ENCODE measurements around the gene ATP9A.

ATP9A gene

GRCh38 chr20:51811514-51812128 lies 43.4 kb upstream of the ATP9A start:
- TF ChIP-seq ZNF501 (tag by site-specific recombination; IDR thresholded peaks at IDR 0.05) (no peak), PRDM6 (tag by site-specific recombination; IDR thresholded peaks at IDR 0.05) (0 out of 2 replicates have a peak, but pooled peaks have one; percentile 17), ZNF398 (tag by site-specific recombination; IDR thresholded peaks at IDR 0.05) (no peak), ZNF521 (tag by site-specific recombination; IDR thresholded peaks at IDR 0.05) (no peak), ZNF701 (tag by site-specific recombination; IDR thresholded peaks at IDR 0.05) (no peak), GFI1B (tag by site-specific recombination; IDR thresholded peaks at IDR 0.05) (no peak), PRDM1 (tag by site-specific recombination; IDR thresholded peaks at IDR 0.05) (peak; percentile 8; the same call in 1 of the 2 replicates)
- Histone ChIP-seq H3K27ac (ENCODE audit: extremely low read depth, low read depth, low read length) (no peak overlapping the region), H3K36me3 (ENCODE audit: control insufficient read depth in 2 of 2, insufficient read depth in 1 of 2, low read length in 2 of 2) (no peaks in the 10 kb centered on the region), H3K4me1 (ENCODE audit: control insufficient read depth, insufficient read depth, low read length) (no peaks in the 10 kb centered on the region), H3K9me3 (ENCODE audit: control insufficient read depth, insufficient read depth, low read depth, low read length) (no peaks in the 10 kb centered on the region), H3K4me3 (ENCODE audit: low read depth, low read length) (no peak overlapping the region)
- CTCF ChIA-PET, result interaction anchor here (0.6 kb wide), 2 partner anchors 550 to 1654 kb away, joined by 3 to 4 read pairs; no protein-coding TSS in a partner anchor
- POLR2A ChIA-PET, result no interaction called here

GRCh38 chr20:51811042-51811355 lies 42.8 kb upstream of the ATP9A start:
- ChIA-PET CTCF (no interaction called here), POLR2A (no interaction called here)
- H3K27ac ChIP-seq (ENCODE audit: extremely low read depth, low read depth, low read length), result no peak overlapping the region
- no peaks in the 10 kb centered on the region for H3K9me3 ChIP-seq (ENCODE audit: control insufficient read depth, insufficient read depth, low read depth, low read length)
- TF ChIP-seq ZSCAN23 (tag by site-specific recombination; IDR thresholded peaks at IDR 0.05) (no peak), ZNF623 (tag by site-specific recombination; IDR thresholded peaks at IDR 0.05) (no peak), ZFP69B (tag by site-specific recombination; IDR thresholded peaks at IDR 0.05) (no peak), ZNF354C (tag by site-specific recombination; IDR thresholded peaks at IDR 0.05; ENCODE audit: borderline replicate concordance, low read depth) (no peak), ZNF791 (tag by site-specific recombination; IDR thresholded peaks at IDR 0.05) (no peak), ZIC2 (tag by site-specific recombination; IDR thresholded peaks at IDR 0.05) (no peak), HOXA7 (CRISPR knock-in tag; IDR thresholded peaks at IDR 0.05; ENCODE audit: borderline replicate concordance) (no peak), EGR2 (tag by site-specific recombination; IDR thresholded peaks at IDR 0.05; ENCODE audit: low read depth) (no peak), GLI2 (tag by site-specific recombination; IDR thresholded peaks at IDR 0.05; ENCODE audit: borderline replicate concordance, low read depth) (no peak), RBAK (tag by site-specific recombination; IDR thresholded peaks at IDR 0.05) (no peak), SCRT1 (tag by site-specific recombination; IDR thresholded peaks at IDR 0.05; ENCODE audit: borderline replicate concordance) (no peak), ZNF391 (tag by site-specific recombination; IDR thresholded peaks at IDR 0.05; ENCODE audit: borderline replicate concordance, low read depth) (no peak), ZNF174 (tag by site-specific recombination; IDR thresholded peaks at IDR 0.05) (no peak), REST (tag by site-specific recombination; IDR thresholded peaks at IDR 0.05) (no peak), ZNF596 (tag by site-specific recombination; IDR thresholded peaks at IDR 0.05) (no peak), ZNF18 (tag by site-specific recombination; IDR thresholded peaks at IDR 0.05) (no peak), ZNF433 (tag by site-specific recombination; IDR thresholded peaks at IDR 0.05; ENCODE audit: low read depth) (no peak)
- H3K4me1 ChIP-seq (ENCODE audit: control insufficient read depth, insufficient read depth, low read length), result no peaks in the 10 kb centered on the region
- no peak overlapping the region for H3K4me3 ChIP-seq (ENCODE audit: low read depth, low read length)
- H3K36me3 ChIP-seq (ENCODE audit: control insufficient read depth in 2 of 2, insufficient read depth in 1 of 2, low read length in 2 of 2), result no peaks in the 10 kb centered on the region

Data from HEK293 (cell line).